Stimulated activated CD4-positive, alpha-beta T cell treated with anti-CD3 and anti-CD28 coated beads, Interleukin-2, amount 100 ng/mL, for 4 hours (primary cell): ENCODE measurements around the gene PIEZO1.
A peak's percentile ranks its signal among the peaks of the same experiment; 100 is the strongest.

Source experiments
- DNase-seq: peaks from one replicate; pipeline ENCODE4 v3.0.0-alpha.2; 2020; ENCODE audit warnings: low read depth

The PIEZO1 gene

DNA sequence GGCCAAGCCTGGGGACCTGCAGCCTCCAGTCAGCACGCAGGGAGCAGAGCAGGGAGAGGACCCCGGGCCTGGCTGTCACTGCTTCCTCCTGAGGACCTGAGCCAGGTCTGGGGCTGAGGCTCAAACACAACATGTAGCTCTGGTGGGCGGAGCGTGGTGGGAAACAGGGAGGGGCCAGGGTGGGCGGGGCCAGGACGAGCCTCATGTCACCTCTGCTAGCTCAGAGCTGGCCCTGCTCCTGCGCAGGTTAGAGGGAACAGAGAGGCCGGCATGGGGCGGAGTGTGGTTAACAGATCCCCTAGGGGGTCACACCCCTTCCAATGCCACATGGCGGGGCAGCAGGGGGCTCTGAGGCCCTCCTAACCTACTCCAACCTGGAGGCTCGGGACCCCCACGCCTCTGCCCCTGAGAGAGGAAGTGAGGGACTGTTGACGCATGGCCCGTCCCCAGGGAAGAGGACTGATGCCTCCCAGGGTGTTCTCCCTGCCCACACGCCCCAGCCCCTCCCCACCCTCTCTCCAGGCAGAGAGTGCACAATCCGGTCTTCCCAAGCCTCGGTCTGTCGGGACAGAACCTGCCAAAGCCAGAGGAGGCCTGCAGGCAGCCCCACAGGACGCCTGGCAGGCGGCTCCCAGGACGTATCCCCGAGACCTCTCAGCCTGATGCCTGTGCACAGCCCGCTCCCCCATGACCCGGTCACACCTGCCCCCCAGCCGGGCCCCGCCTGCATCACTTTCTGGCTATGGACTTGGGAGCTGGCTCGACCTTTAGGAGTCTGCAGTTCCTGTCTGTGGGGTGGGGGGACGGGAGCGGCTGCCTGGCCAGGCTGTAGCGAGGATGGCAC is 15.2 kb downstream of the PIEZO1 start:
- DNase-seq = no peak

DNA sequence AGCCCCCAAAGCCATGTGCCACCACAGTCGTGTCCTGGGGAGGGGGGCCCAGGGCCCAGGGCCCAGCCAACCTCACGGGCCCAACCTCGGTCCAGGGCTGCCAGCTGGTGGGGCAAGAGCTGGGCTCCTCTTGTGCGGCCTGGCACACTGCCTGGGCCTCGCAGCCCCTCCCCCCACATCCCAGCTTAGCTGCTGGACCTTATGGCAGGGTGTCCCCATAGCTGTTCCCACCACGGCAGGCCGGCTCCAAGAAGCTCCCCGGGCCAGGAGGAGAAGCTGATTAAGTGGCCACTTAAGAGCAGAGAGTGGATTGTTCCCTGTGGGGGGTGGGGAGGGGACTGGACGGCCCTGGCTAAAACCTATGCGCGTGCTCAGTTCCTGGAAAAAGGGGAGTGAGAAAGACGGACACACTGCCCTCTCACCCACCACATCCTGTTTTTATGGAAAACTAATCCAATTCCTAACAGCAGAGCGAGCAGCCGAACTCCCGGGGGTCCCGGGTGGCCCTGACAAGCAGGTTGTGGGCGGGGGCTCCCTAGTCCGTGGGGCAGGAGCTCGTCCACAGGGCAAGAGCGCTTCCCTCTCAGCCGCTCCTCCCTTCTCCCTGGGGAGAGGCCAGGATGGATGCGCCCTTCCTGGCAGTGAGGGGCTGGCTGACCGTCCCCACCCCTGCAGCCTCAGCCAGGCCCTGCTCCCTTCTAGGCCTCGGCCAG is 16.8 kb downstream of the PIEZO1 start:
- DNase-seq = no peak

DNA sequence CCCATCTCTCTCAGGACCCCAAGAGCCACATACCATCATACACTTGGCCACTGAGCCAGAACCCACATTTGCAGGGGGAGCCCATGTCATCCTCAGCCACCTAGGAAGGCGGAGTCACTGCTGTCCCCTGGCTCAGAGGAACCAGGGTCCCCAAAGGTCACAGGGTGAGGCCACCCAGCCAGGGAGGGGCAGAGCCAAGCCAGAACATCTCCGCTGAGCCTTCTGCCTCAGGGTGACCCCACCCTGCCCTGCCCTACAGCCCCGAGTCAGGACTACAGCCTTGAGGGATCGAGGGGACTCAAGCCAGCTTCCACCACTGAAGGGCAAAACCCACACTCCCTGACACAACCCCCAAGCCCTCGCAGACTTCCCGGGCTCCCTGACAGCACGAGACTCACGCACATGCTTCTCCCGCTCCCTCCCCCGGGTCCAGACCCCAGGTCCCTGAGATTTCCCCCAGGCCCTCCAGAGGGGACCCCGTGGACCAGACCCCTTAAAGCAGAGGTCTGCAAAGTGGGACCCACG is 17.4 kb downstream of the PIEZO1 start:
- no peak for DNase-seq

DNA sequence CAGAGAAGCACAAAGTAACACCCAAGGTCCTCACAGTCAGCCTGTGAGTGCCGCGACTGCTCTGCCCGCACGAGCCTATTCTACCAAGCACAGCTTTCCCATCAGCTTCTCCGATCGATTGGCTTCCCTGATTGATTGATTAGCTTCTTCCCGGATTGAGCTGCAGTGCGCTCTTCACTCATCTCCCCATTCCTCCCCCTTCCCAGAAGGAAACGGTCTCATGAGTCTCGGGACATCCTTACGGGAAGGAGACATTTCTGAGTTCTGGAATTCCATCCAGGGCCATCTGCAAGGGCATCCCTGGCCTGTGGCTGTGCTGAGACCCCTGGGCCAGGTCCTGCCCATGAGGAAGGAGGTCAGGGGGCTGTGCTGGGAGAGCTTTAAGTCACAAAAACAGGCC is 18.0 kb downstream of the PIEZO1 start:
- no peak for DNase-seq

DNA sequence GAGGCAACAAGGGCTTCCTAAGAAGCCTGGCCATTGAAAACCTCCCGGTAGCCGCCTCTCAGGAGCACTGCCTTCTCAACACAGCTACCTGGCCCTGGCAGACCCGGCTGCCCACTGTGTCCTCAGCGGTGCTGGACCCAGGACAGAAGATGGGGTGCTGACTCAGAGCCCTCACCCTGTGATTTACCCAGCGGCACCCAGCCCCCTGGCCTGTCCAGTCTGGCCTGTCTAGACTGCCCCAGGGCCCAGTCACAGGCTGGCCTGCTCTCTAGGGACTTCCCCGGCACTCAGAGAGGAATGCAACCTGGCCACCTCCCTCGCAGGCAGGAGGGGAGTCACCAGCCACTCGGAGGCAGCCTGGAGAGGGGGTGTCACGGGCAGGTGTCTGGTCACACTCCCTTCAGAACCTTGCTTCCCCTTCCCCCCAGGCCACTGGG is 20.1 kb downstream of the PIEZO1 start:
- no peak for DNase-seq

DNA sequence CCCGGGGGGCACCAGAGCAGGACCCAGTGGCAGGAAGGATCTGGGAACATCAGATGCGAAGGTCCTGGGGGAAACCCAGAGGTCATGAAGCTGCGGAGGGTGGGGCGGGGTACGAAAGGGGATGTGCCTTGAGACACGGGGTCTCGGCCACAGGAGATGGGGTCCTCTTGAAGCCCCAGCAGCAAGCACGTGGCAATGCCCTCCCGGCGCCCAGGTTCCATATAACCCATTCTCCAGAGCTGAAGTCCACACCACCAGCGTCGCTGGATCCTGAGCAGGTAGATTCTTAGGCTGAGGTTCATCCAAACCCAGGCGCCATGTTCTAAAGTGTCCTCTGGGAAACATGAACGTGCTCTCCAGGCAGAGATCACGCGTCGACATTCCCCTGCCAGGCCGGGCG is 20.9 kb downstream of the PIEZO1 start:
- no peak for DNase-seq

DNA sequence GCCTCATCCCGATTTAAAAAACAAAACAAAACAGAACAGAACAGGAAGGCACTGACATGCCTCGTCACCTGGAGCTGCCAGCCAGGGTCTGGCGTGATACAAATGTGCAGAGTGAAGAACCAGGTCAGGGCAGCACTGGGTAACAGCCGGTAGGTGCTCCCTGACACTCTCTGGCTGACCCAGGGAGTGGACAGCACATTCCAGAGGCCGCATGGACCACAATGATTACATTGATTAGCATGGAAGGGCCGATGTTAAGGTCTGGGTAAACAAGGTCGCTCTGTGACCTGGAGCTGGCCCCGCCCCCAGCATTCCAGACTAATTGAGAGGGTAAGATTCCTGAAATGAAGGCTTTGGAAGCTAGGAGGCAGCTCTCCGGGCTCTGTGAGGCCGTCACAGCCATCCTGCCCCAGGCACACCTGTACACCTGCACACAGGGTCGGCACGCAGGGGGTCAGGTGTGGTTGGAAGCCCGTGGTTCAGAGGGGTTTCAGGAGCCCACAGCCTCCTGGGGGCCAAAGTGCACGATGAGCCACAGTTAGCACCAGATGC is 21.4 kb downstream of the PIEZO1 start:
- DNase-seq = no peak

DNA sequence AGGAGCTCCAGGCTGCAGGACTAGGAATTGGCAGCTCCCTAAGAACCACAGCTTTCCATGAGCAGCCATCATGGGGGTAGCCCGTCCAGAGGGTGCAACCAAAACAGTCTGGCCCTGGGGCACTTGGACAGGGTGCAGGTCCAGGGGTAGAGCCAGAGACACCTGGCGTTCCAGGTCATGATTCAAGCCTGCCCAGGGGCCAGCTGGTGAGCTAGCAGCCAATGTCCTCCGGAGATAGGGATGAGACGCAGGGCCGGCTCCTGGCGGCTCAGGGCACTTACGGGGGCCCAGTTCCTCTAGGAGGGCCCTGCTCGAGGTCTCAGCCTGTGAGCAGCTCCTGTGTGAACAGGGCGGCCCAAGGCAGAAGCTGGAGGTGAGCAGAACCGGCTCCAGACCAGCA is 22.1 kb downstream of the PIEZO1 start:
- no peak for DNase-seq

DNA sequence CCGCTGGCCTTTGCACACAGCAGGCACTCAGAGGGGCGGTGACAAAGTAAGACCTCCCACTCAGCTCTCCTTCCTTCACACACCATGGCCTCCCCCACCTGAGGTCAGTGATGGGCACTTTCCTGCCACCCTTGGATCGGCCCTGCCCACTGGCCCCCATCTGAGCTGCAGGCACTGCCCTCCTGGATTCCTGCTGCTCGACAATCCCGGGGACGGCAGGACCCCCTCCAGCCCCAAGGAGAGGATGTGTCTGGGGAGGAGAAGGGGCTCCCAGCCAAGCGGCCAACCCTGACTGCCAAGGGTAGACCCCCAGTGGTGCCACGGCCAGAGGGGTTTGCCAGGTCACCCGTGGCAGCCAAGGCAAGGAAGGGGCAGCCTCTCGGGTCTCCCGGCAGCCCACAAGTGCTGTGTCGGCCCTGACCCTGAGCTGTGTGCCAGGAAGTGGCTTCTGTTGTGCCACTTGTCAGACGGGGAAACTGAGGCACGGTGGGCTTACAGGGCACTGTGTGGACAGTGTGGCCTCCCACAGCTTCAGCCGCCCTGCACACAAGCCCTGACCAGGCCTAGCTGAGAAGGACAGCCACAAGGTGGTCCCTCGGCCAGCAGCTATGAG is 22.7 kb downstream of the PIEZO1 start:
- DNase-seq = no peak

DNA sequence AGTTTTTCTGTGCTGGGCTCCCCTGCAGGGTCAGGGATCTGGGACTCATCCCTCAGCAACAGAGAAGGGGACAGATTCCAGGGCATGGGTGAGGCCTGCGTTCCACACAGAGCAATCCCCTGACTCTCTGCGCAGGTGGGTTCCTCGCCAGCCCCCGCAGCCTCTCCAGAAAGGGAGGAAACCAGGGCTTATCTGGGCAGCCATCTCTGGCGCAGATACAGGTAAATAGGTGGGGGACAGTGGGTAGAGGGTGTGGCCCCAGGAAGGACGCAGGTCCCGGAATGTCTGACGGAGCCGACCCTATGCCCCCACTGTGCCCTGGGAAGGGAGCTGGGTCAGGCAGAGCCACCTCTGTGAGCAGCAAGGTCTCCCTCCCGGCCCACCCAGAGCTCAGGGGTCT is 23.2 kb downstream of the PIEZO1 start:
- DNase-seq = no peak

DNA sequence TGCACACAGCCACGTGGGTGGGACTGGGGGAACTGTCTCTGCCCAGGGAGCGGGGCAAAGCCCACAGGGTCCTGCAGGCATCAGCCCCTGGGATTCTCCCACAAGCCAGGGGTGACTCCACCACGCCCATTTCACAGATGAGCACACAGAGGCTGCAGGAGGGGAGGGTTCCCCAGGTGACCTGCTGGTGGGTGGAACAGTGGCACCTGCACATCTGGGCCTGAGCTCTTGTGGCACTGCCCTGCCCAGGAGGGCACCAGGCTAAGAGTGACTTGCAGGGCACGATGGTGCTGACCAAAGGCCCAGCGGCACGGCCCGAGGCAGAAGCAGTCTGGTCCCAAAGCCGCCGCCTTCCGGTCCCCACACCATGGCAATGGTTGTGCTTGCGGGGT is 23.9 kb downstream of the PIEZO1 start:
- no peak for DNase-seq

DNA sequence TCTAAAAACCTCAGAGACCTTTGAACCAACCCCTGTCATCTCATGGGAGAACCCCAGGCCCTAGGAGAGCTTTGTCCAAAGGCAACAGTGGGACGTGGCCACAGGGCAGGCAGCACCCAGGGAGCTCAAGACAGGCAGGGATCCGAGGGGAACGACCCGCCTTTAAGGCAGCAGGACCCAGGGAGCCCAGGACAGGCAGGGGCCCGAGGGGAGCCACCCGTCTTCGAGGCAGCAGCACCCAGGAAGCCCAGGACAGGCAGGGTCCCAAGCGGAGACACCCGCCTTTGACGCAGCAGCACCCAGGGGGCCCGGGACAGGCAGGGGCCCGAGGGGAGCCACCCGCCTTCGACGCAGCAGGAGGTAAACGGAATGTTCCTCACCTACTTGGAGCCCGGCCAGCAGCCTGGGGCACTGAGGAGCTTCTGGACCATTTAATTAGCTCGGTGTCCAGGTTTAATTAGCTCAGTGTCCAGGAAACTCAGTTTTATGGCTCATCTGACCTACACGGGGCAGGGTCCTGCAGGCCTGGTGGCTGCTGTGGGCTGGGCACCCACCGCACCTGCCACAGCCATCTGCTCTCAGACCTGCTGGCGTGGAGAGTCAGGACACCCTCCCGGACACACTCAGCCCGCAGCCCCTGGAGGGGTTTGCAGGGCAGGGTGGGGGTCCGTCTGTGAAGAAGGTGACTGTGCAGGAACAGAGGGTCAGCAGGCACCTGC is 24.4 kb downstream of the PIEZO1 start:
- no peak for DNase-seq

DNA sequence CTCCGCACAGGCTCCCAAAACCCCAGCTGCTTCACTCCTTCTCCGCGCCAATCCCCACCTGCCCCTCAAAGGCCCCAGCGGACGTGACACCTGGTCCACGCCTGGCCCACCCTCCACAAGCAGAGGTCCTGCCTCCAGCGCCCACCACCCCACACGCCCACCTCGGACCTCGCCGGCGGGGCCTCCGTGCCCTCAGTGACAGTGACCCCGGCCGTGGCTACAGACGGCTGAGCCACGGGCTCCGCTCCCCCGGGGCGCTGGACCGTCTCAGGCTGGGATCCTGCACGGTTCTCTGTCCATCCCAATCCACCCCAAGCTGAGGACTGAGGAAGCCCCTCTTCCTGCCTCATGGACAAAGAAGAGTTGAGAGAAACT is 25.1 kb downstream of the PIEZO1 start:
- no peak for DNase-seq

DNA sequence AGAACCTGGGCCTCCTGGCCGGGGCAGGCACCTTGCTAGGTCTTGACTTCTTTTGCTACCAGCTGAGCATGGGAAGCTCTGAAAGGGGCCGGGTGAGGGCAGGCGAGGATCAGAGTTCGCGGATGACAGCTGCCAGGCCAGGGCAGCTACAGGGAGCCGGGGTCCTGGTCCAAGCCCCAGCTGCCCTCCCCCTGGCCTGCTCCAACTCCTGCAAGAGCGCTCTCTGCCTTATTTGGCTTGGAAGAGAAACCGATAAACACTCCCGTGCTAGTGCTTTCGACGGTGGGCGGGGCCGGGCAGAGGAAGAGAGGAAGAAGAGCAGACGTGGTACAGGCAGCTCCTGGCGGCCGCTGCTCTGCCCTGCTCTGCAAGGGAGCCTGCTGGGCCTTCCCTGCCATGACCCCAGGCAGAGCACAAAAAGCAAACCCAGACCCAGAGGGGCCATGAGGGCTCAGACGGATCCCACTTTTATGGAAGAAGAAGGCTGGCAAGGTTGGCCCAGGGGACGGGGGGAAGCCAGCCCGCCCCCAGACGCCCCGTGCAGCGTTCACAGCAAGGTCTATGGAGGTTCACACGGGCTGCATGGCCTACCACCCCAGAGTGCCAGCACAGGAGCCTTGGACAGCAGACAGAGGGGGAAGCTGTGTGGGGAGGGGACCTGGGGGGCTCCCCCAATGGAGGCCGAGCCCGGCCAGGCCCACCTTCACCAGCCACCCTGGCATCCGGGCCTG is 25.6 kb downstream of the PIEZO1 start:
- peak; percentile 32 for DNase-seq

DNA sequence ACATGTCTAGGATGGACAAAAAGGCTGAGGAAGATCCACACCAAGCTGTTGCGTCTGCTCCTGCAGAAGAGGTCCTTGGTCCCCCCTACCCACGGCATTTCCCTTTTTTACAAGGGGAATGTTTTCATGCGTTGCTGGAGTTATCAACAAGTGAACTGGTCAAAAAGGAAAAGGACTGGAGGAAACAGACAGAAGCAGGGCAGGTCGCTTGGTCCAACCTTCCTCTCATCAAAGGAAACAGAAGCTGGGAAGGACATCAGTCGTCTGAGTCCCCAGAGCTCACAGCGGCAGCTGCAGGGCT is 26.1 kb downstream of the PIEZO1 start:
- no peak for DNase-seq

DNA sequence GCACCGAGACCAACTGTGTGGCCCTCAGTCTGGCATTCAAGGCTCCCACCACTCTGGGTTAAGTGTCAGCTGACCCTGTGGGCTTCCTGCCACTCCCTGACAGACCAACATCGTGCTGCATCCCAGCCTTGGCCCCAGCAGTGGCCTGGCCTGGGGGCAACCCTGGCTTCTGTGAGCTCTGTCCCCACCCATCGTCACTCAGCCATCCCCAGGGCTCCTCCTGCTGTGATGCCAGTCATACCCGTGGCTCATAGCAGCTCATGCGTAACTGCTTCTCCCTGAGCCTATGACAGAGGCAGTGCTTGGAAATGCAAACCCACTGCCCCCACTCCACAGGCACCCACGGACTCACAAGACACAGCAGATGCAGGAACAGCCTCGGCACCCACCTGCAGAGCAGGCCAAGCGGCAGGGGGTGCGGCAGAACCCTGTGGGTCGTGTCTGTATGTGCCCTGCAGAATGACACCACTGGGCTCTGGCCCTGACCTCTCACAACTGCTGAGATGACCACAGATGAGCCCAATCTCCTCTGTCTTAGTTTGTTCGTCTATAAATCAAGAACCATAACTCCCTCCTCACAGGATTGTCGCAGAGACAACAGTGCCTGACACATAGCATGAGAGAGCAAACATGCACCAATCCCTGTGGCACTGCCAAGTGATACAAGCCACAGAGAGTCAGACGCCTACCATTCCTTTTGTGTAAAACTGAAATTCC is 26.6 kb downstream of the PIEZO1 start:
- no peak for DNase-seq

DNA sequence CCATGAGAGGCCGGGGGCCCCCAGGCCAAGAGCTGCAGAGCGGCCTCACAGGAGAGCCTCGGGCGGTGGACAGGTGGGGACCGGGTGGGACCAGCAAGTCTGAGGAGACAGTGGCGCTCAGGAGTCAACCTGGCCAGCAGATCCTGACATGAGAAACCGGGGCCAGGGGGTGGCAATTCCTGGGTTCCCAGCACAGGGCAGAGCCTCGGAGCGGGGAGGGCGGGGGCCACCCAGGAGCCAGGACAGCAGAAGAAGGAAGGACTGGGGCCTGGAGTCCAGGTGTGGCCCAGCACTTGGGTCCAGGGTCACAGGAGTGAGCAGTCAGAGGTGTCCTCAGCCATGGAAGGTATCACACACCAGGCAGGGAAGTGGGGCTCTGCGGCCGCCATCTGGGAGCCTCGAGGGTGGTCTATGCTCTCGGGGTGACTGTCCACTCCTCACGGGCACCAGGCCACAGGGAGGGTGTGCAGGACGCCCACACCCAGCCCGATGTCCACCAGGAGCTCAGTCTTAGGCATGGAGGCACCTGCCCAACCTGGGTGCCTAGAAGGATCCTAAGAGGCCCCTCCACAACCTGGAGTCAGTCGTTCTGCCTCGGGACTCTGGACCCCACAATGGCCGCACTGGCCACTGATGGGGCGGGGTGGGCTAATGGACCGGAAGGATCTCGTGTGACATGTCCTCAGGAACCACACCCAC is 29.1 kb downstream of the PIEZO1 start:
- DNase-seq = no peak

DNA sequence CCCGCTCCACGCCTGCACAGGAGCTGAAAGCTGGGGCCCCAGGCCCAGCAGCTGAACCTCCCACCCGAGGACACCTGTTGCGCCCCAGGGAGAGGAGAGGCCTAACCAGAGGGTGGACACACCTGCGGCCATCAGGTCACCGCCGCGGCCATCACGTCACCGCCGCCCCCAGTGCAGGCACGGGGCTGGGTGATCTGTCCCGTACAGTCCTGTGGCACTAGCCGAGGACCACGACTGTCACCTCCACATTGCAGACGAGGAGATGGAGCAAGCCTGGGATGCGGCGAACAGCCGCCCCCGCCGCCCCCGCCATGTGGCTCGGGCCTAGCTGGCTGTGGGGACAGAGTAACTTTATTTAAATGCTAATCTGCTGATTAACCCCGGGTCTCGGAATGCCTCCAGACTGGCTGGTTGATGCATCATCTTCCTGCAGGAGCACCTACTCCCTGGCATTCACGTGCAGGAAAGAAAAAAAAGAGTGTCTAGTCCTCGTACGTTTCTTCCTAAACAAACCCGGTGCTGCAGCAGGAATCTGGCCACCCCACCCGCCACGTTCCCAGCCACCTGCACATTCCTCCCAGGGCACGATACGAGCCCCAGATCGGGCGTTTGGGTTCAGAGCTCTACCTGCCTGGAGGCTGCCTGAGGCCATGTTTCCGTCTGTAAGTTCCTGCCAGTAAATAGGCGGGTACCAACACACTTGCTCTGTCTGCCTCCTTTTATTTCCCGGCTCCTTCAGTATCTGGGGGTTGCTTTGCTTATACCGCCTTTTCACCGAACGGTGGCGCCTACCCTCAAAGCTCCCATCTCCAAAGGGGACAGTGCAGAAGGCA is 29.9 kb downstream of the PIEZO1 start:
- DNase-seq = no peak
